GM20000 (cell line): Measurements from ENCODE around the gene ATG13.

Source experiments
- DNase-seq: peaks from one replicate; pipeline ENCODE4 v3.0.0; 2012; ENCODE audit warnings: low spot score
- TF ChIP-seq, protein P1 (sequence below): IDR thresholded peaks from 2 replicates; pipeline ENCODE4 v1.5.1; 2012; ENCODE audit warnings: mild to moderate bottlenecking, control low read depth; ENCODE audit errors: extremely low read depth, missing control alignments

ATG13 gene

DNA sequence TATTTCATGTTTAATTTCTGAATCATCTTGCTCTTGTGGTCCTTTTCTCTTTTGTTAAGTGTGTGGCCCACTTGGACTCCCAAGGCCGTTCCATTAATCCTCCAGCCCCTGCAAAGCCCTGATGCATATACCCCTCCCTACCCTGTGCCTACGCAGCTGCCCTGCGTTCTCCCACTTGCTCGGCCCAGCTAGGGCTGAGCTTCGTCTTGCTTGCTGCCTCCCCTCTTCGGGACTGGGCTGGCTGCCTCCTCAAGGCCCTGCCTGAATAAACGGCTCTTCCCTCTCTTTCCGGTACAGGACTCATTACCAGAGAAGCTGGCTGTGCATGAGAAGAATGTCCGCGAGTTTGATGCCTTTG lies 54.6 kb downstream of the ATG13 start:
- TF ChIP-seq, protein P1, sequence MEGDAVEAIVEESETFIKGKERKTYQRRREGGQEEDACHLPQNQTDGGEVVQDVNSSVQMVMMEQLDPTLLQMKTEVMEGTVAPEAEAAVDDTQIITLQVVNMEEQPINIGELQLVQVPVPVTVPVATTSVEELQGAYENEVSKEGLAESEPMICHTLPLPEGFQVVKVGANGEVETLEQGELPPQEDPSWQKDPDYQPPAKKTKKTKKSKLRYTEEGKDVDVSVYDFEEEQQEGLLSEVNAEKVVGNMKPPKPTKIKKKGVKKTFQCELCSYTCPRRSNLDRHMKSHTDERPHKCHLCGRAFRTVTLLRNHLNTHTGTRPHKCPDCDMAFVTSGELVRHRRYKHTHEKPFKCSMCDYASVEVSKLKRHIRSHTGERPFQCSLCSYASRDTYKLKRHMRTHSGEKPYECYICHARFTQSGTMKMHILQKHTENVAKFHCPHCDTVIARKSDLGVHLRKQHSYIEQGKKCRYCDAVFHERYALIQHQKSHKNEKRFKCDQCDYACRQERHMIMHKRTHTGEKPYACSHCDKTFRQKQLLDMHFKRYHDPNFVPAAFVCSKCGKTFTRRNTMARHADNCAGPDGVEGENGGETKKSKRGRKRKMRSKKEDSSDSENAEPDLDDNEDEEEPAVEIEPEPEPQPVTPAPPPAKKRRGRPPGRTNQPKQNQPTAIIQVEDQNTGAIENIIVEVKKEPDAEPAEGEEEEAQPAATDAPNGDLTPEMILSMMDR = no peak
- no peak for DNase-seq

DNA sequence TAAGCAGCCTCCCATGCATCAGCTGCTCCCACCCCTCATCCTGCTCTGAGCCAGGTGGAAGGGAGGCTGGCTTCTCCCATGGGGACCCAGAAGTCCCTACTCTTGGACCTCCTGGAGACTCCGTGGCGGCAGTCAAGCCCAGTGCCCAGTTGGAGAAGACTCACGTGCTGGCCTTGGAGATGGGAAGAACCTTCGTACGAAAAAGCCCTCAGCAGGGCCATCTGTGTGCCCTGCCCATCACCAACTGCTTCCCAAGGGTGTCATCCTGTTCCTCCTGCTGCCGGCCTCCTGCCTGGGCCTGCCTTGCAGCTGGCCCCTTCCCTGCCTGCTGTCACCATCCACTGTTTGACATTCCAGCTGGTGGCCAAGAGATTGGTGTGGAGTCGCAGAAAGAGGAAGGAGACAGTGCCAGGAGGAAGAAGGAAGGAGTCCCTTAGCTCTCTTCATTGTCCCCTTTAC lies 55.1 kb downstream of the ATG13 start:
- TF ChIP-seq, protein P1 = no peak
- DNase-seq = no peak

DNA sequence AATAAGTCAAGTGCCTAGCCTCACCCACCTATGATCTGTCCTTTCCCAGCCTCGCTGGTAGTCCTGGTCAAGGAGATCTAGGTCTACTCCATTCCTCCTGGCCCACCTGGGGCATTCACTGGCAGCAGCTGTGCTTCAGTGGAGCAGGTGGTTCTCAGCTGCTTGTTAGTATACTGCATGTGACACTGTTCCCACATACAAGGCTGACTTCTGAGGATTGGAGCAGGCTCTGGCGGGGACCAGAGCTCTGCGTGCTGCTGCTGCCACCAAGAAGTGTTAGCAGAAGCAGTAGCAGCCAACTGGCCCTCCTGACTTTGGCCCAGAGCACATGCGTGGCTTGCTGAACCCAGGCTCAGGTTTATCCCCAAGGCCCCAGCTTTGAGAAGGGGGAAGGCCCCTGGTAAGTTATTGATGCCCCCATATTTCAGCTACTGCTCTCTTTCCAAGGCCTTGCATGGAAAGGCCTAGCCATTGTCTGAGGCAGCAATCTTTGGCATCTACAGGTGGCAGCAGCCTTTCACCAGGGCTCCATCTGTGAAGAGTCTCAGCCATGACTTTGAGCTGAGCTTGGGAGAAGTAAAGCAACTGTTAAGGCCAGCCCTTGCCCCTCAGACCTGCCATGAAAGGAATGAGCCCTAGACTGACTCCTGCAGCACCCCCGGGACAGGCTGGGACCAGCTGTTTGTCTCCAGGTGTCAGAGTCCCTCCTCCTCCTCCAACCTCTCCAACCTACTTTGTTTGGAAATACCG lies 56.5 kb downstream of the ATG13 start:
- TF ChIP-seq, protein P1 = no peak
- DNase-seq = no peak

DNA sequence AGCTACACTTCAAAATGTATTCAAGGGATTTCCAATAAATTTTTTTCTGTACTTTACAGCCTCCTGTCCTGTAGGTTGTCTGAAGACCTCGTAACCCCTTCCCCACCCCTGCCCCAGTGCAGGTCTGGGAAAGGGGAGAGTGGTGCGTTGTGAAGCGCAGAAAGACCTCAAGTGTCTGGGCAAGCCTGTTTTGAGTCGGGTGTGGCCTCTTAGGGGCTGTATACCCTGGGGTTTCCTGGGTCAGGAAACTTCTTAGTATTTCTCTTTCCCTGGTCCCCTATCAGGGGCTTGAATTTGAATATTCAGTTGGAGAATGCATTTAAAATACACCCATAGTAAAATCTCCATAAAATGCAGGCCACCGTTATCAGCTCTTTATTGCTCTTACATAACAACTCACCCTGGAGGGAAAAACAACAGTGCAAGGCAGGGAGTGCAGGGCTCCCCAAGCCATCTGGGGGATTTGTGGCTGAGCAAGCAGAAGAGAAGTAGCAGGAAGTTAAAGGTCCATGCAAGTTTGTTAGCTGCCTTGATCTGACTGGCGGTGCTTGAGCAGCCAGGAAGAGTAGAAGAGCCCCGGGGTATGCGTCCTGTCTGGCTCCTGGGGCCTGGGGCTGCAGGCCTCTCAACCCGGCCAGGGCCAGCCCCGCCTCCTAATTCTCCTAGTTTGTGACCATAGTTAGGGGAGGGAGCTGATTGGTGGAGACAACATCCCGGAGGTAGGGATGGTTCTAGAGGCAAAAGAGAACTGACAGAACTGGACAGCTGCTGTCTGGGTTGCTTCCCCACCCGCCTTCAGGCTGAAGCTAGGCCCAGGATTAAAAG lies 57.3 kb downstream of the ATG13 start:
- TF ChIP-seq, protein P1 = no peak
- no peak for DNase-seq

DNA sequence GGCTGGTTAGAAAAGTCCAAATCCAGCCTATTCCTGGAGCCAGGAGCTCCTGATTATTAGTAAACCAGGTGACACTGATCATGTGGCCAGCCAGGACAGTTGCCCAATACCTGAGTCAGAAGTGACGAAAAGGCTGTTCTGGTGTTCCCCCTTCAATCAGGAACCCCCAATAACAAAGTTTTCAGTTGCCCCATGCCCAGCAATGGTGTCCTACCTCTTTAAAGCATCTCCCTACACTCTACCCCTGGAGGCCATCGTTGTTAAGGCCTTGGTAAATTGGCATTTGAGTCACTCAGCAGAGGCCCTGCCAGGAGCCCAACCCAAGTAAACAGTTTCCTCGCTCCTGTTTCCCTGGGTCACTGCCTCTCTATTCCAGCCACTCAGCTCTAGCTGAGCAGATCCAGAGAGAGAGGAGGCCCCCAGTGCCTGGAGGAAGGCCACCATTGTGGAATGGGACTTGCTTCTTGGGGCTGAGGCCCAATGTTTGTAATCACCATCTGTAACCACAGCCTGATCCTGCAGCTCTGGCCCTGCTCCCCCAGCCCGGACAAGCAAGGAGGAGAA lies 58.0 kb downstream of the ATG13 start:
- TF ChIP-seq, protein P1 = no peak
- DNase-seq = no peak

DNA sequence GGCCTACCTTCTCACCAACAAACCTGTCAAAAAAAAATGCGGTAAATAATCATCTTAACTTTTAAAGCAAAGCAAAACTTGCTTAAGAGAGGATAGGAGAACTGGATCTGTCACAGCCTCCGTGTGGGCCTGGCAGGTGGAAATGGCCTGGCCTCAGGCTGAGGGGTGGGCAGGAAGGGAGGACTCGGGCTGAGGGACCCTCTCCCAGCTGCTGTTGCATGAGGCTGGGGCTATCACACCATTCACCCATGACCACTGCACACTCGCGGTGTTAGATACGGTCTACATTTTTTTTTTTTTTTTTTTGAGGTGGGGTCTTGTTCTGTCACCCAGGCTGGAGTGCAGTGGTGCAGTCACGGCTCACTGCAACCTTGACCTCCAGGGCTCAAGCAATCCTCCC lies 58.6 kb downstream of the ATG13 start:
- no peak for DNase-seq
- TF ChIP-seq, protein P1 = no peak
